HepG2 (cell line): Measurements from ENCODE around the gene HYPK. TPM values are rescaled to one million over a fixed set of nuclear protein-coding genes. Genes with fewer than 3 reads are reported as not detected.

Experiments used
- PATZ1 ChIP-seq: sonication (generic); formaldehyde crosslinking; IDR thresholded peaks from 2 replicates; pipeline ENCODE4 v1.4.0; 2020; ENCODE audit warnings: missing genetic modification reagents
- RBM39 ChIP-seq: fragments of 200-400 bp; formaldehyde crosslinking; IDR thresholded peaks from one replicate; pipeline ENCODE4 v1.6.1; 2018; ENCODE audit warnings: antibody characterized with exemption, mild to moderate bottlenecking, low read depth, low read length; ENCODE audit not compliant: poor library complexity, severe bottlenecking
- SALL2 ChIP-seq: sonication (generic); formaldehyde crosslinking; IDR thresholded peaks from 2 replicates; pipeline ENCODE4 v1.8.1; 2023; ENCODE audit warnings: mild to moderate bottlenecking, missing genetic modification reagents, inconsistent platforms
- SNRNP70 ChIP-seq: fragments of 200-400 bp; formaldehyde crosslinking; IDR thresholded peaks from 2 replicates; pipeline ENCODE4 v1.6.1; 2017; ENCODE audit warnings: mild to moderate bottlenecking, low read depth, low read length, moderate library complexity
- STAG1 ChIP-seq: sonication (generic); formaldehyde crosslinking; IDR thresholded peaks from 2 replicates; pipeline ENCODE4 v1.4.0; 2020; ENCODE audit warnings: missing genetic modification reagents
- ZBTB20 ChIP-seq: sonication (generic); formaldehyde crosslinking; IDR thresholded peaks from 2 replicates; pipeline ENCODE4 v1.8.1; 2023; ENCODE audit warnings: missing genetic modification reagents, low read depth, mild to moderate bottlenecking, borderline replicate concordance
- ZBTB26 ChIP-seq: IDR thresholded peaks from 2 replicates; pipeline ENCODE4 v1.6.1; 2016; ENCODE audit warnings: missing compliant biosample characterization, missing genetic modification reagents, borderline replicate concordance
- ZNF296 ChIP-seq: sonication (generic); formaldehyde crosslinking; conservative IDR thresholded peaks from 2 replicates; pipeline ENCODE4 v1.5.0; 2020; ENCODE audit warnings: mild to moderate bottlenecking, missing genetic modification reagents
- ZNF580 ChIP-seq: IDR thresholded peaks from 2 replicates; pipeline ENCODE4 v1.6.1; 2016; ENCODE audit warnings: low read depth, borderline replicate concordance
- ZSCAN25 ChIP-seq: sonication (generic); formaldehyde crosslinking; IDR thresholded peaks from 2 replicates; pipeline ENCODE4 v1.8.0; 2022; ENCODE audit warnings: mild to moderate bottlenecking, missing genetic modification reagents
- polyA plus RNA-seq, 8 experiments: library from polyadenylated mRNA; depleted of rRNA in 3 of 8; stranded (reverse) in 7 of 8; unstranded in 1 of 8; fragments of >200 nt; fragmentation: Illumina TruSeq in 4 of 8; extraction: Trizol in 4 of 8; gene quantifications; 2 replicates each; pipeline versions ENCODE4 v1.2.1 to v1.2.3, GENCODE V29; 2011 to 2016; ENCODE audit warnings: low read depth in 4 of 8, missing spikeins in 1 of 8, mixed read lengths in 1 of 8; ENCODE audit not compliant: insufficient read depth in 1 of 8
- total RNA-seq, 5 experiments: library from RNA; depleted of rRNA; stranded (reverse); fragments of >200 nt; fragmentation: Illumina TruSeq; extraction: Trizol; gene quantifications; 2 replicates each; pipeline ENCODE4 v1.2.3, GENCODE V29; 2016; ENCODE audit warnings: low read depth in 1 of 5
- TF ChIP-seq, protein P1 (sequence below): sonication (generic); formaldehyde crosslinking; IDR thresholded peaks from 2 replicates; pipeline ENCODE4 v1.4.0; 2020; ENCODE audit warnings: mild to moderate bottlenecking, low read depth, missing genetic modification reagents
- TF ChIP-seq, protein P2 (sequence below), 2 experiments: fragments of 450-650 bp in 1 of 2; sonication (generic) in 1 of 2; formaldehyde crosslinking in 1 of 2; IDR thresholded peaks; 2 replicates each; pipeline versions ENCODE4 v1.6.1 to v1.8.0; 2016 to 2022; ENCODE audit warnings: antibody characterized with exemption in 1 of 2, mild to moderate bottlenecking in 1 of 2, missing genetic modification reagents in 1 of 2
- TF ChIP-seq, protein P3 (sequence below): sonication (generic); formaldehyde crosslinking; IDR thresholded peaks from 2 replicates; pipeline ENCODE4 v1.8.0; 2022; ENCODE audit warnings: mild to moderate bottlenecking, missing genetic modification reagents, moderate library complexity

The HYPK gene
- total and polyA plus RNA-seq, 2 of the 13 experiments (the other 11 are each of a cell fraction or from before 2014, with no cell fraction given), result 13.5 to 16.5 TPM

DNA sequence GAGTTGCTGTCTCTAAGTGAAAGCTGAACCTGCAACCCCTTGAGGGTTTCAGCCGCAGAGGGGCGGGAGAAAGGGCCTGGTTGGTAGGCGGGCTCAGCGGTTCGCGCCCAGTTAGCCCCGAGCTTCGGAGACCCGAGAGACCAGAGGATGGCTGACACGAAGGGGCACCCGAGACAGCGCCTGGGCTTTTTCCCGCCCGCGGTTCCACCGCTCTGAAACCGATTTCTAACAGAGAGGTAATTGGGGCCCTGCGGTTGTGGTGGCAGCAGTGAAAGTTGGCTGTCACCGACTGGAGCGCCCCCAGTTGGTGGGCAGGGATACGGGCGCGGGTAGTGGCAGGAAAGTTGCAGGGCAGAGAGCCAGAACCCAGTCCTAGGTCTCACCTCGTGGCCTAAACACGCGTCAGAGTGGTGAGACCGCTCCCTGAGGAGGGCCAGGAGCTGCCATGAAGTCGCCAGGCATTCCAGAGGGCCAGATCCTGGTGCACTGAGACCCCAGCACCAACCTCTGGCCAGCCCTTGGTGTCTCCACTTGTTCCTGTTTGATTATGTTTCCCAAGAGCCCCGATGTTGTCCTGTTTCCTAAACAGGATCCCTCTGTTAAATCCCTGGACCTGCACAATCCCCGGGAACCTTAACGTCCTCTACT, 23.0 kb upstream of the HYPK start (continued):
- TF ChIP-seq, protein P1, sequence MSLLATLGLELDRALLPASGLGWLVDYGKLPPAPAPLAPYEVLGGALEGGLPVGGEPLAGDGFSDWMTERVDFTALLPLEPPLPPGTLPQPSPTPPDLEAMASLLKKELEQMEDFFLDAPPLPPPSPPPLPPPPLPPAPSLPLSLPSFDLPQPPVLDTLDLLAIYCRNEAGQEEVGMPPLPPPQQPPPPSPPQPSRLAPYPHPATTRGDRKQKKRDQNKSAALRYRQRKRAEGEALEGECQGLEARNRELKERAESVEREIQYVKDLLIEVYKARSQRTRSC, result no peak
- TF ChIP-seq ZNF580 (peak; percentile 77; the same call in 1 of the 2 replicates), RBM39 (peak; percentile 53), ZBTB20 (CRISPR knock-in tag) (no peak), ZNF296 (CRISPR knock-in tag) (0 out of 2 replicates have a peak, but pooled peaks have one; percentile 72), ZBTB26 (no peak), SALL2 (peak; percentile 66; the same call in 1 of the 2 replicates), SNRNP70 (no peak), PATZ1 (CRISPR knock-in tag) (no peak; the same call in 1 of the 2 replicates), ZSCAN25 (peak; percentile 11; the same call in 1 of the 2 replicates), STAG1 (CRISPR knock-in tag) (peak; percentile 32; the same call in 1 of the 2 replicates)
- TF ChIP-seq, protein P2, sequence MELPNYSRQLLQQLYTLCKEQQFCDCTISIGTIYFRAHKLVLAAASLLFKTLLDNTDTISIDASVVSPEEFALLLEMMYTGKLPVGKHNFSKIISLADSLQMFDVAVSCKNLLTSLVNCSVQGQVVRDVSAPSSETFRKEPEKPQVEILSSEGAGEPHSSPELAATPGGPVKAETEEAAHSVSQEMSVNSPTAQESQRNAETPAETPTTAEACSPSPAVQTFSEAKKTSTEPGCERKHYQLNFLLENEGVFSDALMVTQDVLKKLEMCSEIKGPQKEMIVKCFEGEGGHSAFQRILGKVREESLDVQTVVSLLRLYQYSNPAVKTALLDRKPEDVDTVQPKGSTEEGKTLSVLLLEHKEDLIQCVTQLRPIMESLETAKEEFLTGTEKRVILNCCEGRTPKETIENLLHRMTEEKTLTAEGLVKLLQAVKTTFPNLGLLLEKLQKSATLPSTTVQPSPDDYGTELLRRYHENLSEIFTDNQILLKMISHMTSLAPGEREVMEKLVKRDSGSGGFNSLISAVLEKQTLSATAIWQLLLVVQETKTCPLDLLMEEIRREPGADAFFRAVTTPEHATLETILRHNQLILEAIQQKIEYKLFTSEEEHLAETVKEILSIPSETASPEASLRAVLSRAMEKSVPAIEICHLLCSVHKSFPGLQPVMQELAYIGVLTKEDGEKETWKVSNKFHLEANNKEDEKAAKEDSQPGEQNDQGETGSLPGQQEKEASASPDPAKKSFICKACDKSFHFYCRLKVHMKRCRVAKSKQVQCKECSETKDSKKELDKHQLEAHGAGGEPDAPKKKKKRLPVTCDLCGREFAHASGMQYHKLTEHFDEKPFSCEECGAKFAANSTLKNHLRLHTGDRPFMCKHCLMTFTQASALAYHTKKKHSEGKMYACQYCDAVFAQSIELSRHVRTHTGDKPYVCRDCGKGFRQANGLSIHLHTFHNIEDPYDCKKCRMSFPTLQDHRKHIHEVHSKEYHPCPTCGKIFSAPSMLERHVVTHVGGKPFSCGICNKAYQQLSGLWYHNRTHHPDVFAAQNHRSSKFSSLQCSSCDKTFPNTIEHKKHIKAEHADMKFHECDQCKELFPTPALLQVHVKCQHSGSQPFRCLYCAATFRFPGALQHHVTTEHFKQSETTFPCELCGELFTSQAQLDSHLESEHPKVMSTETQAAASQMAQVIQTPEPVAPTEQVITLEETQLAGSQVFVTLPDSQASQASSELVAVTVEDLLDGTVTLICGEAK (IDR thresholded peaks at IDR 0.05), result no peak
- TF ChIP-seq, protein P2 (CRISPR knock-in tag; IDR thresholded peaks at IDR 0.05), result peak; percentile 75; the same call in 1 of the 2 replicates
- TF ChIP-seq, protein P3, sequence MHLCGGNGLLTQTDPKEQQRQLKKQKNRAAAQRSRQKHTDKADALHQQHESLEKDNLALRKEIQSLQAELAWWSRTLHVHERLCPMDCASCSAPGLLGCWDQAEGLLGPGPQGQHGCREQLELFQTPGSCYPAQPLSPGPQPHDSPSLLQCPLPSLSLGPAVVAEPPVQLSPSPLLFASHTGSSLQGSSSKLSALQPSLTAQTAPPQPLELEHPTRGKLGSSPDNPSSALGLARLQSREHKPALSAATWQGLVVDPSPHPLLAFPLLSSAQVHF (CRISPR knock-in tag), result no peak
